ENCODE results near the gene TAP1. TPM values are rescaled to one million over a fixed set of nuclear protein-coding genes. Genes with fewer than 3 reads are reported as not detected.

Gene TAP1
- total RNA-seq, 2 experiments from 2014 or later: 187 TPM

DNA sequence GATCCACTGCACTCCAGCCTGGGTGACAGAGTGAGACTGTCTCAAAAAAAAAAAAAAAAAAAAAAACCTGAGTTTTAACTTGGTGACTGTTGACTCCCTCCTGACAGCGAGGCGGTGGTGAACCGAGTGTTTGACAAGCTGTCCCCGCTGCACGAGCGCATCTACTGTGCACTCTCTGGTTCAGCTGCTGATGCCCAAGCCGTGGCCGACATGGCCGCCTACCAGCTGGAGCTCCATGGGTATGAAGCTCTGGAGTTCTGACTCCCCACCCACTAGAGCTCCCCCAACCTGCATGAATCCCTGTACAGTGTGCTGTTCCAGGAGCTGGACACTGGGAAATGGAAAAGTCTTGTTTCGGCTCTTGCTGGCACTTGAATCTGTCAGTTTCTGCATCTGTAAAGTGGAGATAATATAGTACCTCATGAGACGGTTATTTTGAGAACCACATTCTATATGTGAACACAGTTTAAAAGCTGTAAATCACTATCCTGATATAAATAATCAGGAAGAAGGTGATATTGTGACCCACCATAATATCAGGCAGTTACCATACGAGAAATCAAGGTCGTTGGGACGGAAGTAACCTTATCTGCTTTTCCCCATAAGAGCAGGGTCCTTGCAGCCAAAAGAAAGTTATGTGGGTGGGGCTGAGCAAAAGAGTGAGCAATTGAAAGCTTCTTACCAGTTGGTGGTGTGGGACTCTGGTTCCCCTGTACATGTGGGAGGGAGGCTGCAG lies 3.8 kb upstream of the TAP1 start:
- Mint-ChIP-seq H3K36me3 (ENCODE audit: low read depth) (peaks cover 69% of the 10 kb centered on the region), H3K4me3 (no peak overlapping the region), H3K27ac (peak overlapping the region; percentile 66), H3K27me3 (ENCODE audit: low read depth) (no peaks in the 10 kb centered on the region), H3K9me3 (no peaks in the 10 kb centered on the region), H3K4me1 (ENCODE audit: low read depth) (peaks cover 57% of the 10 kb centered on the region)
- CTCF ChIA-PET: interaction anchor here (0.6 to 7.8 kb wide), 6 partner anchors 10 to 127 kb away, joined by 3 to 153 read pairs (median 5); partner anchors contain the start of gene TAP2
- intact Hi-C loops (cut with micrococcal nuclease): no loop called here
- no peak for DNase-seq

DNA sequence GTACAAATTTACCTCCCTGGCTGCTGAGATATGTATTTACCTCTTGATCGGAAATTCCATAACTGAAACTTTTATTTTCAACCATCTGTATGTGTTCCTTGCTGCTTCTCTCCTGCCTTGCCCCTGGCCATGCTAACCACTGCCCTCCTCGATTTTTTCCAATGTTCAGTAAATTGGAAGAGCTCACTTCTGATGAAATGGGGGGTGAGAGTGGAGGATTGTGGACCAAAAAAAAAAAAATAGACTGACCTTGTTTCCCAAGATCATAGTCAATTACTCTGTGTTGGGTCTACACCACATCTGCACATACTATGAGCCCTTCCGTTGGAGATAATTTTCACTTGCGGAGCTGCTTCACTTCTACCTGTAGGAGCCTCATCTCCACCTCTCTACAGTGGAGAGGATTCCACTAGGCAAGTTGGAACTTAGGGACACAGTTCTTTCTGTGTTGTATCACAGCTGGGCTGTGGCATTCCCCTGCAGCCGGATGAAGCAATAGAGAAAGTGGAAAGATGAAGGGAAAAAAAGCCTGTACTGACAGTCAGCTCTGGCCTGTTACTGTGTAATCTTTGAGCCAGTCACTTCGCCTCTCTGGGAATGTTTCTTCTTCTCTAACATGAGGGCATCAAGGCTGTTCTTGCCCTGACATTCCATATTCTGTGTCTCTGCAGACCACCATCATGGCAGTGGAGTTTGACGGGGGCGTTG lies 2.1 kb upstream of the TAP1 start:
- Mint-ChIP-seq H3K4me3 (peak overlapping the region; percentile 100), H3K4me1 (ENCODE audit: low read depth) (peaks cover 64% of the 10 kb centered on the region), H3K27me3 (ENCODE audit: low read depth) (no peaks in the 10 kb centered on the region), H3K9me3 (no peaks in the 10 kb centered on the region), H3K36me3 (ENCODE audit: low read depth) (peaks cover 81% of the 10 kb centered on the region), H3K27ac (peak overlapping the region; percentile 100)
- DNase-seq: no peak
- intact Hi-C loops (cut with micrococcal nuclease): no loop called here
- CTCF ChIA-PET: interaction anchor here (0.6 to 7.8 kb wide), 11 partner anchors 10 to 897 kb away, joined by 3 to 153 read pairs (median 4); partner anchors contain the start of genes SKIC2 and TAP2

DNA sequence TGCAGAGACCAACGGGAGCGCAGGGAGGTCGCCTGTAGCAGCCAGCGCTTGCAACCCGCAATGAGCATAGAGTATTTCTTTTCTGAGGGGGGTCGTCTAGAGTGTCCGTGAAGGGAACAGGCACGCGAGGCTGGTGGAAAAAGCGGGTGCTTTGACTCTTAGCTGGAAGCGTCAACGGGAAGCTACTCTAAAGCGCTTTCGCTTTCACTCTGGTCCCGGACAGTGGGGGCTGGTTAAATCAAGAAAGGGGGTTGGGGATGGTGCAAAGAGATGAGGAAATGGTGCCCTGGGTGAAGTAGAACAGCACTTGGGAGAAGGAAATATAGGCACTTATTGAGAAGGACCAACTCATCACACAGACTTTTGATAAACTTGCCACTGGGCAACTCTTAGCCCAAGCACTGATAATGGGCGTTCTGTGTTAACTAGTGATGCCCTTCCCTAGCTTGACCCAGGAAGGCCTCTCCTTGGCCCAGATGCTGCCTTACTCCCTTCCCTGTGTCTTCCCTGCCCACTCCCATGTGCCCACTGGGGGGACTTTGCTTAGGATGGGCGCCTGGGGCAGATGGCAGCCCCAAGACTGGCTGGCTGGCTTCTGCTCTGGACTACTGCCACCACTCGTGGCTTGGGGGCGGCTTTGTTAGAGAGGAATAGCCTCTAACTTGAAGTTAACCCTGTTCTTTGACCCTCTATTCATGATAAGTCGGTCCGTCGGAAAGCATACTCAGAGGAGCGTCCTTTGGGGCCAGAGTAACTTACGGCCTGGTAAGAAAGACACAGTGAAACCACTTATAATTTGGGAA lies 1.1 kb upstream of the TAP1 start:
- Mint-ChIP-seq H3K9me3 (no peaks in the 10 kb centered on the region), H3K36me3 (ENCODE audit: low read depth) (peaks cover 85% of the 10 kb centered on the region), H3K4me3 (peak overlapping the region; percentile 100), H3K27me3 (ENCODE audit: low read depth) (no peaks in the 10 kb centered on the region), H3K4me1 (ENCODE audit: low read depth) (peaks cover 68% of the 10 kb centered on the region), H3K27ac (peak overlapping the region; percentile 100)
- CTCF ChIA-PET: interaction anchor here (0.9 to 7.8 kb wide), 11 partner anchors 9 to 130 kb away, joined by 3 to 153 read pairs (median 6); partner anchors contain the start of genes PSMB8 and TAP2
- intact Hi-C loops (cut with micrococcal nuclease): loop anchor here (1.0 to 5.0 kb wide), 4 partner anchors 13 to 657 kb away; partner anchors contain the start of genes PHF1 and TAP2
- DNase-seq: peak; percentile 73

DNA sequence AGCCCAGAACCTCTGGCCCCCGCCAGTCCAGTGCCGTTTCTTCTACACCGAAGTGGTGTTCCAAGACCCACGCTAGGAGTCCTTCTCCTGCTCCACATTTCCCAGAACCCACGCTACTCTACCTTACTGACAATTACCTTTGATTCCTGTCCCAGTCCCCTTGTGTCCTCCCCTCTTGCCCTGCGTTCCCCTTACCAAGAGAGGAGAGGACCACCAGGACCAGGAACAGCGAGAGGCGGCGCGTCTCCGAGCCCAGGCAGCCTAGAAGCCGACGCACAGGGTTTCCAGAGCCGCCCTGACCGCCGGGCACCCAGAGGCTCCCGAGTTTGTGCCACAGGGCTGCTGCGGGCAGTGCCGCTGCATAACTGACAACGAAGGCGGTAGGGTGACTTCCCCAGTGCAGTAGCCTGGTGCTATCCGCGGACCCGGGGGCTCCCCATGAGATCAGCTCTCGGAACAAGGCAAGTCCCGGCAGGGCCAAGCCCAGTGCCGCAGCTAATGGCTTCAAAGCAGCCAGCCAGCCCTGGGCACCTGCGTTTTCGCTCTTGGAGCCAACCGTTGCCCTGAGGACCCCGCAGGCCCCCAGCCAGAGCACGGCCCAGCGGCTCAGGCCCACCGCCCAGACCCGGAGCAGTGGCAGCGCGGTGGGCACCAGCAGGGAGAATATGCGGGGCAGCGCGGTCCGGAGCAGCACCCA lies 512 bp downstream of the TAP1 start:
- H3K9me3 Mint-ChIP-seq: no peaks in the 10 kb centered on the region
- intact Hi-C loops (cut with micrococcal nuclease): loop anchor here (1.0 to 5.0 kb wide), 4 partner anchors 9 to 724 kb away; partner anchors contain the start of genes ATF6B, PHF1 and PSMB8
- CTCF ChIA-PET: interaction anchor here (0.7 to 7.8 kb wide), 6 partner anchors 8 to 136 kb away, joined by 3 to 153 read pairs (median 12); partner anchors contain the start of genes PSMB8 and TAP2
- peaks cover 83% of the 10 kb centered on the region for H3K36me3 Mint-ChIP-seq (ENCODE audit: low read depth)
- peak overlapping the region; percentile 99 for H3K27ac Mint-ChIP-seq
- H3K27me3 Mint-ChIP-seq (ENCODE audit: low read depth): no peaks in the 10 kb centered on the region
- H3K4me3 Mint-ChIP-seq: peak overlapping the region; percentile 100
- peak; percentile 88 for DNase-seq
- H3K4me1 Mint-ChIP-seq (ENCODE audit: low read depth): peaks cover 67% of the 10 kb centered on the region

DNA sequence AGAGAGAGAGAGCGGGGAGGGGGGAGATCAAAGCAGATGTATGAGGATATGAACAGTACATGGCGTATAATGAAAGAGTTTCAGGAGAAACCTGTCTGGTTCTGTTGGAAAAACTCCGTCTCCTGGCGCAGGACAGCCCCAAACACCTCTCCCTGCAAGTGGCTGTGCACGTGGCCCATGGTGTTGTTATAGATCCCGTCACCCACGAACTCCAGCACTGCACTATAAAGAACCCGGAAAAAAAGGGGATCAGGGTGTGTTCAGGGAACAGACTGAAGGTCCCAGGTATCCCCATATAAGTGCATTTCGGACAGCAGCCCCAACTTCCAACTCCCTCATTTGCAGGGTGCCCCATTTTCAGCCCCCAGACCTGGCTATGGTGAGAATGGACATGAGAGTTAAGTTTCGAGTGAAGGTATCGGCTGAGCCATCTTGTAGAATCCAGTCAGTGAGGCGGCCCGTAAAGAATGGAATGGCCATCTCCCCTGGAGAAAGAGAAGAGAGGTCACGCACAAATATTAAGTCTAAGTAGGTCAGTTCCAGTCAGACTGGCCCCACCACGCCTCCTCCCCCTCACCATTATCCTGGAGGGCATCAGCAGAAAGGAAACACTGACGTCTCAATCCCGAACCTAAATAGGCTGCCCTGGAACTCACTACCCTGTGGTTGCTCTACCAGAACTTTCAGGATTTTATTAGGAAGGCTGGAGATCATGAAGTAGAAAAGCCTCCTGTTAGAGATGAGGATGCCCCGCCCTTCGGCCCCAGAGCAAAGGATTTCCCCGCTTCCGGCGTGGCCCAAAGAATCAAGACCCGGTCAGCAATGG lies 1.3 kb downstream of the TAP1 start:
- Mint-ChIP-seq H3K27me3 (ENCODE audit: low read depth) (no peaks in the 10 kb centered on the region), H3K4me3 (peak overlapping the region; percentile 100), H3K4me1 (ENCODE audit: low read depth) (peaks cover 67% of the 10 kb centered on the region), H3K27ac (peak overlapping the region; percentile 99), H3K36me3 (ENCODE audit: low read depth) (peaks cover 83% of the 10 kb centered on the region), H3K9me3 (no peaks in the 10 kb centered on the region)
- CTCF ChIA-PET: interaction anchor here (1.1 to 7.8 kb wide), 3 partner anchors 13 to 16 kb away, joined by 6 to 153 read pairs (median 19); partner anchors contain the start of gene TAP2
- DNase-seq: peak; percentile 52
- intact Hi-C loops (cut with micrococcal nuclease): loop anchor here (2.0 to 5.0 kb wide), 3 partner anchors 560 to 723 kb away; partner anchors contain the start of genes ATF6B and PHF1

DNA sequence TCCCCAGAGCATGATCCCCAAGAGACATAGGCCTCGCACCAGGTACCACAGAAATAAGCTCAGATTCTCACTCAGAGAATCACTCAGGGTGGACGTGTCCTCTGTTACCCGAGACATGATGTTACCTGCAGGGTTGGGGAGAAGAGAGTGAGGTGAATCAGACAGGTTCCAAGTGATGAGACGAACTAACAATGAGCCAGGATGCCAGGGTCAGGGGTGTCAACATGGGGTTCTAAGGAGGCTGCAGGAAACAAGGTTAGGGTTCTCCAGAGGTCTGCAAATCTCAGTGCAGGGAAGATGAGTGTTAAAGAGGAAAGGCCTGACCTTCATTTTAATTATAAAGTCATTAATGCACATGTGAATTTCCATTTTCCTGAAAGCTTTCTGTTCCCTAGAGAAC lies 2.5 kb downstream of the TAP1 start:
- peak overlapping the region; percentile 99 for H3K27ac Mint-ChIP-seq
- DNase-seq: no peak
- peak overlapping the region; percentile 100 for H3K4me3 Mint-ChIP-seq
- H3K36me3 Mint-ChIP-seq (ENCODE audit: low read depth): peaks cover 84% of the 10 kb centered on the region
- CTCF ChIA-PET: interaction anchor here (1.1 to 3.4 kb wide), 2 partner anchors 12 to 134 kb away, joined by 3 to 19 read pairs; partner anchors contain the start of gene TAP2
- intact Hi-C loops (cut with micrococcal nuclease): loop anchor here (5.0 kb wide), 2 partner anchors 561 to 654 kb away; partner anchors contain the start of gene PHF1
- no peaks in the 10 kb centered on the region for H3K9me3 Mint-ChIP-seq
- H3K27me3 Mint-ChIP-seq (ENCODE audit: low read depth): no peaks in the 10 kb centered on the region
- peaks cover 66% of the 10 kb centered on the region for H3K4me1 Mint-ChIP-seq (ENCODE audit: low read depth)

DNA sequence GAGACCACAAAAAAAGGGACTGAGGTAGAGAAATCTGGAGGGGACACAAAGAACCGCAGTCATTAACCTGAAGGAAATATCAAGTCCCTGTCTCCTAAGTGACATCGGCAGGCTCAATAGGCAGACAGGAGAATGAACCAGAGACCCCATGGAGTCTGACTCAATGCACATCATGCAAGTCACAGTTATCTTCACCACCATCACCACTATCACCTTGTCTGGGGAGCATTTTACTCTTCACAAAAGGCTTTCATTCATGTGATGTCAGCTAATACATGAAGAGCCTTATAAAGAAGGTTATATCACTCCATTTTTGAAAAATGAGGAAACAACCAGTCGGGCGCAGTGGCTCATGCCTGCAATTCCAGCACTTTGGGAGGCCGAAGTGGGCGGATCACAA lies 4.4 kb downstream of the TAP1 start:
- intact Hi-C loops (cut with micrococcal nuclease): loop anchor here (10.0 kb wide), 3 partner anchors 466 to 1184 kb away; partner anchors contain the start of genes C6orf47, CSNK2B, GPANK1 and LY6G5B
- Mint-ChIP-seq H3K36me3 (ENCODE audit: low read depth) (peaks cover 86% of the 10 kb centered on the region), H3K27ac (peak overlapping the region; percentile 99), H3K9me3 (no peaks in the 10 kb centered on the region), H3K4me1 (ENCODE audit: low read depth) (peaks cover 59% of the 10 kb centered on the region), H3K4me3 (peak overlapping the region; percentile 10), H3K27me3 (ENCODE audit: low read depth) (no peaks in the 10 kb centered on the region)
- DNase-seq: no peak
- CTCF ChIA-PET: interaction anchor here (0.6 to 3.4 kb wide), 2 partner anchors 10 to 19 kb away, joined by 5 to 19 read pairs; partner anchors contain the start of gene TAP2

DNA sequence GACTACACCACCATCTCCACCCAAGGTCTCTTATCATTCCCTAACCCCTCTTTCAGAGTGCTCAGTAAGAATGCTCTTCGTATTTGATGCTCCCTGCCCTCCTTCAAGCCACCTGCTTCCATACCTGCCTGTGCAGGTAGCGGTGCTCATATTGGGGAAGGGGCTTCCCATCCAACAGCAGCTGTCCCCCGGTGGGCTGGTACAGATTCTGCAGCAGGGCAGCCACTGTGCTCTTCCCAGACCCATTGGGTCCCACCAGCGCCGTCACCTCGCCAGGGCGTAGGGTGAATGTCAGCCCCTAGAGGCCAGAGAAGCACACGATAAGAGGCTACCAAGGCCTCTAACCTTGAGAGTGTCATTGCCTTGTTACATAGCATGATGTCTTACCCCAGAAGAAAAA lies 5.7 kb downstream of the TAP1 start:
- Mint-ChIP-seq H3K36me3 (ENCODE audit: low read depth) (peaks cover 93% of the 10 kb centered on the region), H3K27me3 (ENCODE audit: low read depth) (no peaks in the 10 kb centered on the region), H3K4me1 (ENCODE audit: low read depth) (peaks cover 62% of the 10 kb centered on the region), H3K4me3 (peak overlapping the region; percentile 14), H3K9me3 (no peaks in the 10 kb centered on the region), H3K27ac (peak overlapping the region; percentile 99)
- intact Hi-C loops (cut with micrococcal nuclease): loop anchor here (10.0 kb wide), 3 partner anchors 467 to 1183 kb away; partner anchors contain the start of genes C6orf47, CSNK2B, GPANK1 and LY6G5B
- CTCF ChIA-PET: no interaction called here
- no peak for DNase-seq

DNA sequence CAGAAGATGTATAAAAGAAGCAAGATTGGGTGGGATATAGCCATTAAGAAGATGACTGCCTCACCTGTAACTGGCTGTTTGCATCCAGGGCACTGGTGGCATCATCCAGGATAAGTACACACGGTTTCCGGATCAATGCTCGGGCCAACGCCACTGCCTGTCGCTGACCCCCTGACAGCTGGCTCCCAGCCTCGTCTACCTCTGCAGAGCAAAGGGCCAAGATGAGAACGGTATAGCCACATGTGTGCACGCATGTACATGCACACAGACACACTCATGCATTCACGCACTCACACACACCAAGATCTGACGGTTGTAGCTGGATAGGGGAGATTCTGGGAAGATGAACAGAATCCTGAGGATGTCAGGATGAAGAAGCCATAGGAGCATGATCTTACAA lies 6.5 kb downstream of the TAP1 start:
- H3K4me1 Mint-ChIP-seq (ENCODE audit: low read depth): peaks cover 66% of the 10 kb centered on the region
- H3K4me3 Mint-ChIP-seq: peak overlapping the region; percentile 14
- H3K27ac Mint-ChIP-seq: peak overlapping the region; percentile 99
- CTCF ChIA-PET: interaction anchor here (1.0 to 10.6 kb wide), 3 partner anchors 22 to 430 kb away, joined by 3 to 204 read pairs (median 3); partner anchors contain the start of gene B3GALT4
- DNase-seq: no peak
- H3K36me3 Mint-ChIP-seq (ENCODE audit: low read depth): peaks cover 93% of the 10 kb centered on the region
- no peaks in the 10 kb centered on the region for H3K9me3 Mint-ChIP-seq
- intact Hi-C loops (cut with micrococcal nuclease): loop anchor here (10.0 kb wide), 3 partner anchors 468 to 1182 kb away; partner anchors contain the start of genes C6orf47, CSNK2B, GPANK1 and LY6G5B
- H3K27me3 Mint-ChIP-seq (ENCODE audit: low read depth): no peaks in the 10 kb centered on the region

DNA sequence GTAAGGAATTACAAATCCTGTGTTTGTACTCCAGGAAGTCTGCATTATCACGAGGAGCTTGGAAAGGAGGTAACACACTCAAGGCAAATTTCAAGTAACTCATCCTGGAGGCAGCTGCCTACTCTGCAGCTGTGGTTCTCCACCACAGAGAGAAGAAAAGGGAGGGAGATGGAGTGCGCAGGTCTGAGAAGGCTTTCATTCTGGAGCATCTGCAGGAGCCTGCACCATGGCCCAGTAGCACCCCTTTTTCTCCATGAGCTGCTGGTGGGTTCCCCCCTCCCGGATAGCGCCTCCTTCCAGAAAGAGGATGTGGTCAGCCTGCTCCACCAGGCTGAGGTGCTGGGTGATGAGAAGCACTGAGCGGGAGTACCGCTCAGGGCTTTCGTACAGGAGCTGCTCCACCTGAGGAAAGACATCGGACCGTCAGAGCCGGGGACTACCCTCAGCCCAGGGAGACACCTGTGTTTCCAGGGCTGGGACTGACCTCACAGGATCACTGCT lies 8.1 kb downstream of the TAP1 start:
- Mint-ChIP-seq H3K4me3 (peak overlapping the region; percentile 98), H3K36me3 (ENCODE audit: low read depth) (peaks cover 92% of the 10 kb centered on the region), H3K9me3 (no peaks in the 10 kb centered on the region), H3K4me1 (ENCODE audit: low read depth) (peaks cover 68% of the 10 kb centered on the region), H3K27me3 (ENCODE audit: low read depth) (no peaks in the 10 kb centered on the region), H3K27ac (peak overlapping the region; percentile 99)
- CTCF ChIA-PET: interaction anchor here (0.8 to 10.6 kb wide), 10 partner anchors 8 to 140 kb away, joined by 3 to 204 read pairs (median 4); partner anchors contain the start of genes BRD2, HLA-DMA, PSMB9 and TAP1
- peak; percentile 74 for DNase-seq
- intact Hi-C loops (cut with micrococcal nuclease): loop anchor here (2.0 to 10.0 kb wide), 4 partner anchors 49 to 1181 kb away; partner anchors contain the start of genes C6orf47, CSNK2B, GPANK1 and LY6G5B
